ENCODE data around the gene WNT7B.

The WNT7B gene

DNA sequence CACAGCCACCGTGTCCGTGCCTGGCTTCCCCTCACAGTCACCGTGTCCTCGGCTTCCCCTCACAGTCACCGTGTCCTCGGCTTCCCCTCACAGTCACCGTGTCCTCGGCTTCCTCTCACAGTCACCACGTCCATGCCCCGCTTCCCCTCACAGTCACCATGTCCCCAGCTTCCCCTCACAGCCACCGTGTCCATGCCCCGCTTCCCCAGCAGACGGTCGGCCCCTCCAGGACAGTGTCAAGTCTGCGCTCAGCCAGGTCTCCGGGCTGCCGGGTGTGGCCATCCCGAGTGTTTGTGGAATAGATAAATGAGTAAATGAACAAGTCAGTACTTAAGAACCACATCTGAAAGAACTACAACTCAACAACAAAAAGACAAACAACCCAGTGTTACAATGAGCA, 23.8 kb downstream of the WNT7B start:
- no peak for DNase-seq (ENCODE audit: low read depth in 2 of 2)

- DNase-seq (ENCODE audit: low read depth in 2 of 2) = no peak
Measured at GRCh38 chr22:45952553-45952952, 24.4 kb downstream of the WNT7B start.

GRCh38 chr22:45952151-45952550, 24.8 kb downstream of the WNT7B start:
- no peak for DNase-seq (ENCODE audit: low read depth in 2 of 2)

- DNase-seq (ENCODE audit: low read depth in 2 of 2) = no peak
Measured at GRCh38 chr22:45949891-45950290, 27.1 kb downstream of the WNT7B start.

- no peak for DNase-seq (ENCODE audit: low read depth in 2 of 2)
Measured at GRCh38 chr22:45949258-45949870, 27.6 kb downstream of the WNT7B start.

GRCh38 chr22:45948081-45948648, 28.8 kb downstream of the WNT7B start:
- no peak for DNase-seq (ENCODE audit: low read depth in 2 of 2)

DNA sequence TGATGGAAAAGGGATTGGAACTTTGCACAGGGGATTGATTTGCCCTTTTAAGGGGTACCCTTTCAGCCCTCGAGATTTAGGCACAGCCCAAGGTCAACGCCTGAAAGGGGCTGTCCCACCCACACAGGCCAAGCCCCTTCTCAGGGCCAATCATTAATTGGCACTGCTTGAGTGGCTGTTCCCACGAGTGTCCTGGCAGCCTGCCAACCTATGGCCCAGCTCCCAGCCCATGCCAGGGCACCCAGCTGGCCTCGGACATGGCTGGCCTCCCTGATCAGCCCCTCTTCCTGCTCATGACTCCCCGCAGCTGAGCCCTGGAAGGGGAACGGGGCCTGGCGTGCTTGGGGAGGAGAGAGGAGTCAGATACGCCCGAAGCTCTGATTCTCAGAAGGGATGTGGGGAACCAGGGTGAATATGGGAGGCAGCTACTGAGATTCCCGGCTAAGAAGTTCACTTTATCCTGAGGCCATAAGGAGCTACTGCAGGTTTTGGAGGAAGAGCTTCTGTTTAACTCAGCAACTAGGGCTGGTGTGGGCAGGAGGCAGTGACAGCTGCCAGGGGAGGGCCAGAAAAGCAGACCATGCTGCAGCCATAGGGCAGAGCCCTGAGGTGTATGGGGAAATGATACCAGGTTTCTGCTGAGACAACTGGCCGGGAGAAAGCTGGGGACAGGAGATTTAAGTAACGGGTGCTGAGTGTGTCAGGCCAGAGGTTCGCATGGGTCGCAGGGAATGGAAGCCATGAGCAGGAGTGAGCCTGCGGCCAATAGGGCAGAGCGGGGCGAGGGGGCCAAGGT, 30.0 kb downstream of the WNT7B start:
- no peak for DNase-seq (ENCODE audit: low read depth in 2 of 2)

DNA sequence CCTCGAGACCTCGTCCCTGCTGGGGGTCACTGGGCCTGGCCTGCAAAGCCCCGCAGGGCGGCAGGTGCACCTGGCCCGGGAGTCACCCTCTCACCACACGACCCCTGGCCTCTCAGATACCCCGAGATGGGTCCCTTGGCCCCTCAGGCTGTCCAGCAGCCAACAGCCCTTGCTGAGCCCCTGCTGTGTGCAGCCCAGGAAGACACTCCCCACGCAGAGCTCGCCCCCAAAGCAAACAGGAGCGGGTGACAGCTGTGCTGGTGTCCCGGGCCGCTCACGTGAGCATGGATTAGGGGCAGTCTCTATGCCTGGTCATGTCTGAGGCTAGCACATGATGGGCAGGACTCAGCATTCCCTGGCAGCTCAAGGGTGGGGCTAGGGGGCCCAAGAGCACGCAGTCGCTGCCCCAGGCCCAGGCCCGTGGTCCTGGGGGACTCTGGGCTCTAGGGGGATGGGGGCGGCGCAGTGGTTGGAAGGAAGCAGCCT, 31.3 kb downstream of the WNT7B start:
- no peak for DNase-seq (ENCODE audit: low read depth in 2 of 2)

- no peak for DNase-seq (ENCODE audit: low read depth in 2 of 2)
Measured at GRCh38 chr22:45942787-45943493, 34.0 kb downstream of the WNT7B start.

- no peak for DNase-seq (ENCODE audit: low read depth in 2 of 2)
Measured at GRCh38 chr22:45942344-45942743, 34.6 kb downstream of the WNT7B start.

DNA sequence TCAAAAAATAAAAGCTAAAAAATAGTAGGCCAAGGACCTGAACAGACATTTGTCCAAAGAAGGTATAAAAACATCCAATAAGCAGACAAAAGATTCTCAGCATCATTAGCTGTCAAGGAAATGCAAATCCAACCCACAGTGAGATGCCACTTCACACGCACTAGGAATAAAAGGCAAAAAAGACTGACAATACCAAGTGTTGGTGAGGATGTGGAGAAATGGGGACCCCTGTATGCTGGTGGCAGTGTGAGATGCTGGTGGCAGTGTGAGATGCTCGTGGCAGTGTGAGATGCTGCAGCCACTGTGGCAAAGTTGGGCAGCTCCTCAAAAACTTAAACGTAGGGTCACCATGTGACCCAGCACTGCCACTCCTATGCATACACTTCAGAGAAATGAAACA, 38.0 kb downstream of the WNT7B start:
- no peak for DNase-seq (ENCODE audit: low read depth in 2 of 2)

DNA sequence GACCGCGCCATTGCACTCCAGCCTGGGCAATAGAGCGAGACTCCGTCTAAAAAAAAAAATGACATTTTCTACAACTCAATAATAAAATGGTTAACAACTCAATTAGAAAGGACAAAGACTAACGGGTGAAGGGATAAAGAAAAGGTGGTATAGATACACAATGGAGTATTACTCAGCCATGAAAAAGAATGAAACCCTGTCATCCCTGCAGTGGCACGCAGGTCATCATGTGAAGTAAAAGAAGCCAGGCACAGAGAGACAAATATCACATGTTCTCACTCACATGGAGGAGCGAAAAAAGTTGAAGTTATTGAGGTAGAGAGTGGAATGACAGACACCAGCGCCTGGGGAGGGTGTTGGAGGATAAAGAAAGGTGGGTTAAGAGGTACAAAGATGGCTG, 39.0 kb downstream of the WNT7B start:
- no peak for DNase-seq (ENCODE audit: low read depth in 2 of 2)

GRCh38 chr22:45935573-45935972, 41.4 kb downstream of the WNT7B start:
- DNase-seq (ENCODE audit: low read depth in 2 of 2) = no peak

DNA sequence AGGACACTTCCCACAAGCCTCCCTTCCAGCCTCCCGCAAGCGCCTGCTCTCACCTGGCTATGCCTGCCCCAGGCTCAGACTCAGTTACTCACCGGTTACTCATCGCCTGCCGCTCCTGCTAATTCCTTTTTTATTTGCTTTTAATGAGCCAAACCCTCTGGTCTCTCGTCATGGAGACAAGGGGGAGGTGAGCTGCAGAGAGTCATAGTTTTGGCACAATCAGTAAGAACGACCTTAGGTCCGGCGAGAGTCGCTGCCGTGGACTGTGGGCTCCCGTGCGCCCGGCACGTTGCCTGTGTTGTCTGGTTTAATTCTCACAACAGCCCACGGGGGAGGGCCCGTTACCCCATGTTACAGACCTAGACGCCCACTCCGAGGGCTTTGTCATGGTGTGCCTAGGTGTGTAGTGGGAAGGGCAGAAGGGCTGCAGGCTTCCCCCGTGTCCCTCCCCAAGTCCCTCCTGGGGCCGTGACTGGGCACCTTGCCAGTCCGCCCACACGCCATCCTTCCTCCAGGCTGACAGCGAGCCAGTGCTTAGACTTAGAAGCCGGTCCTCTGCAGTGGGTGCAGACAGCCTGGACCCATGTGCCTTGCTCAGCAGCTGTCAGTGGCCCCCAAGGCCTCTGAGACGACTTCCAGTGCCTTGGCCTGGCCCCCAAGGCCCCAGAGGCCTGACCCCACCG, 42.2 kb downstream of the WNT7B start:
- no peak for DNase-seq (ENCODE audit: low read depth in 2 of 2)

GRCh38 chr22:45934168-45934564, 42.8 kb downstream of the WNT7B start:
- no peak for DNase-seq (ENCODE audit: low read depth in 2 of 2)

DNA sequence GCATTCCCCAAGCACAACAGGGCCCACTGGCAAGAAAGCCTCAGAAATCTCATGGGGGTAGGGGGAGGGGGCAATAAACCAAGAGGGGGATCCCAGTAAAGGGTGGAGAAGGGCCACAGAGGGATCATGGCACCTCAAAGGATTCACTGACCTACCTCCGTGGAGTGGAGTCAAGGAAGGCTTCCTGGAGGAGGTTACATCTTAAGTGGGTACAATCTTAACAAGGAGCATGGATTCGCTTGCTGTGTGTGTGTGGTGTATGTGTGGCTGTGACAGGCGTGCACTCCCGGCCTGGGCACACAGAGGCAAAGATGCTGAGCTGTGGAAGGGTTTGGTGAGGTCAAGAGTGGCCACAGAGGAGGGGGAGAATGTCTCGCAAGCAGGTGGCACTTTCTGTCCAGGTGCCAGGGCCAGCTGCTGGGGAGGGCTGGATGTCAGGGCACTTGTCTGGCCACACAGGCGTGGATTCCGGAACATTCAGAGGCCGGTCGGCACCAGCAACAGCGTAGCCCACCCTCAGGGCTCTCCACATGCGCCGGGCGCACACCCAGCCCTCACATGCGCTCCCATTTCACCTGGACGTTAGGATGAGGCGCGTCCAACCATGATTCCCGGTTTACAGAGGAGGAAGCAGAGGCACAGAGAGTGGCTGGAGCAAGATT, 43.3 kb downstream of the WNT7B start:
- no peak for DNase-seq (ENCODE audit: low read depth in 2 of 2)

DNA sequence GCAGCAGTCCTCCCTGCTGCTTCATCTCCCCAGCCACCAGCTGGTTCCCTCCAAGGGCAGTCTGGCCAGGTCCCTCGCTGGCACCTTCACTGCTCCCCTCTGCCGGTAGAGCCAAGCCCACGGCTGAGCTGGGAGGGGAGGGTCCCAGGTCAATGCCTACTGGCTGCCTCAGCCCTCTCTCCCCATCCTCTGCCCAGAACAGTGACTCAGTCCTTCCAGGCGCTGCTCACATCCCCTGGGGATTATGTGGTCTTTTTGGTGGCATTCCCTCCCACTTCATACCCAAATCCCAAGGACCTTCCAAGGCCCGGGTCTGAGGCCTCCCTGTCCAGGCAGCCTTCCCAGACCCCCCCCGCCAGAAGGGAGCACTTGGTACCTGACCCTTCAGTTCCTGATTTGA, 44.9 kb downstream of the WNT7B start:
- no peak for DNase-seq (ENCODE audit: low read depth in 2 of 2)

DNA sequence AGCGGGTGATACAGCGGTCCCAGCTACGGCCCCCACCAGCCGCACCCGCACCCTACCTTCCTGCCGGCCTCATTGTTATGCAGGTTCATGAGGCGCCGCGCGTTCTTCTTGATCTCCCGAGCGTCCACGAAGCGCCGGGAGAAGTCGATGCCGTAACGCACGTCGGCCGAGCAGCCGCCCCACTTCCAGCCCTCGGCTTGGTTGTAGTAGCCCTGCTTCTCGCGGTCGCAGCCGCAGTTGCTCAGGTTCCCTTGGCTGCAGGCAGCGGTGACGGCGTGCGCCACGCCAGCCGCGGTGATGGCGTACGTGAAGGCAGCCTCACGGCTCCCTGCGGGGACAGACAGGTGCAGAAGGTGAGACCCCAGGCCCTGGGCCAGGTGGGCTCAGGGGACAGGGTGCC, 45.9 kb downstream of the WNT7B start:
- no peak for DNase-seq (ENCODE audit: low read depth in 2 of 2)

- no peak for DNase-seq (ENCODE audit: low read depth in 2 of 2)
Measured at GRCh38 chr22:45930324-45930723, 46.6 kb downstream of the WNT7B start.

DNA sequence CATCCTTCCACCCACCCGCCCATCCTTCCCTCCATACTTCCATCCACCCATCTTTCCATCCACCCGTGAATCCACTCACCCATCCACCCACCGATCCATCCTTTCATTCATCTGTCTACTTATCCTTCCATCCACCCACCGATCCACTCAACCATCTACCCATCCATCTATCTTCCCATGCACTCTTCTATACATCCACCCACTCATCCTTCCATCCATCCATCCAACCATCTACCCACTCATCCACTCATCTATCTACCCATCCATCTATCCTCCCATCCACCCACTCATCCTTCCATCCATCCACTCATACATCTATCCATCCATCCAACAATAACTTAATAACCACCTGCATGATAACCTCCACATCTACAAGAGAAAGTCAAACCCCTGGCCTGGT, 47.3 kb downstream of the WNT7B start:
- DNase-seq (ENCODE audit: low read depth in 2 of 2) = no peak

- DNase-seq (ENCODE audit: low read depth in 2 of 2) = no peak
Measured at GRCh38 chr22:45928726-45929368, 48.1 kb downstream of the WNT7B start.

All from stimulated activated CD4-positive, alpha-beta T cell treated with anti-CD3 and anti-CD28 coated beads, Interleukin-1b, Interleukin-23, amount 100 ng/mL, for 4 hours (primary cell).